Measurements from ENCODE around the gene SPOUT1. TPM values are rescaled to one million over a fixed set of nuclear protein-coding genes. Genes with fewer than 3 reads are reported as not detected.

The SPOUT1 gene
- total and polyA plus RNA-seq, 2 of the 13 experiments (the other 11 are each of a cell fraction or from before 2014, with no cell fraction given), result 39.0 to 45.8 TPM

DNA sequence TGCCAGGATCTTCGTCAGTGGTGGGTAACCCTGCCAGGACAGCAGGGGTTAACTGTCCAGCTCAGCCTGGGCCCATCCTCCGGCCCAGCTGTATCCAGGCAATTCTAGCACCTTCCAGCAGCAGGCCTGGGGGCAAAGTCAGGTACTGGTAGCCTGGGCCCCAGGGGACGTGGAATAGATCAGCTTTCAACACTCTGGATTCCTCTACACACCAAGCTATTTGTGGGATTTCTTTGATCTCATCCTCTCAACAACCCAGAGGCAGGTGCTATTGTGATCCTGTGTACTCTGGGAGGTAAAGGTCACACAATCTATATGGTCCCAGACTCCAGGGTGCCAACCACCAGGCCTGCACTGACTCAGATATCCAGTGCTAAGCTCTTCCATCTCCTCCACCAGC lies 8.7 kb upstream of the SPOUT1 start (continued):
- TF ChIP-seq SPEN (CRISPR knock-in tag; IDR thresholded peaks at IDR 0.05; ENCODE audit: low read depth) (peak; percentile 52; the same call in 1 of the 2 replicates), U2AF1 (optimal IDR thresholded peaks at IDR 0.05; ENCODE audit: low read depth, low read length) (no peak), SAFB2 (CRISPR knock-in tag; IDR thresholded peaks at IDR 0.05; ENCODE audit: borderline replicate concordance, low read depth) (0 out of 2 replicates have a peak, but pooled peaks have one; percentile 50), IRX3 (CRISPR knock-in tag; IDR thresholded peaks at IDR 0.05; ENCODE audit: borderline replicate concordance, low read depth) (no peak), HNRNPL (IDR thresholded peaks at IDR 0.05; ENCODE audit: low read depth, low read length) (0 out of 2 replicates have a peak, but pooled peaks have one; percentile 9), ZNF672 (CRISPR knock-in tag; IDR thresholded peaks at IDR 0.05) (no peak), MYNN (CRISPR knock-in tag; IDR thresholded peaks at IDR 0.05; ENCODE audit: low read depth) (no peak), CREM (IDR thresholded peaks at IDR 0.05) (peak; percentile 59), CREM (CRISPR knock-in tag; IDR thresholded peaks at IDR 0.05) (no peak), FOXO1 (CRISPR knock-in tag; IDR thresholded peaks at IDR 0.05) (peak; percentile 66; the same call in 1 of the 2 replicates), HMG20A (CRISPR knock-in tag; IDR thresholded peaks at IDR 0.05; ENCODE audit: borderline replicate concordance) (peak; percentile 75; the same call in 1 of the 2 replicates), TBX2 (CRISPR knock-in tag; IDR thresholded peaks at IDR 0.05; ENCODE audit: borderline replicate concordance) (peak; percentile 99), NR2F1 (CRISPR knock-in tag; IDR thresholded peaks at IDR 0.05) (peak; percentile 52 to 77; a peak in 3 of 4 replicates)
- TF ChIP-seq, protein P1, sequence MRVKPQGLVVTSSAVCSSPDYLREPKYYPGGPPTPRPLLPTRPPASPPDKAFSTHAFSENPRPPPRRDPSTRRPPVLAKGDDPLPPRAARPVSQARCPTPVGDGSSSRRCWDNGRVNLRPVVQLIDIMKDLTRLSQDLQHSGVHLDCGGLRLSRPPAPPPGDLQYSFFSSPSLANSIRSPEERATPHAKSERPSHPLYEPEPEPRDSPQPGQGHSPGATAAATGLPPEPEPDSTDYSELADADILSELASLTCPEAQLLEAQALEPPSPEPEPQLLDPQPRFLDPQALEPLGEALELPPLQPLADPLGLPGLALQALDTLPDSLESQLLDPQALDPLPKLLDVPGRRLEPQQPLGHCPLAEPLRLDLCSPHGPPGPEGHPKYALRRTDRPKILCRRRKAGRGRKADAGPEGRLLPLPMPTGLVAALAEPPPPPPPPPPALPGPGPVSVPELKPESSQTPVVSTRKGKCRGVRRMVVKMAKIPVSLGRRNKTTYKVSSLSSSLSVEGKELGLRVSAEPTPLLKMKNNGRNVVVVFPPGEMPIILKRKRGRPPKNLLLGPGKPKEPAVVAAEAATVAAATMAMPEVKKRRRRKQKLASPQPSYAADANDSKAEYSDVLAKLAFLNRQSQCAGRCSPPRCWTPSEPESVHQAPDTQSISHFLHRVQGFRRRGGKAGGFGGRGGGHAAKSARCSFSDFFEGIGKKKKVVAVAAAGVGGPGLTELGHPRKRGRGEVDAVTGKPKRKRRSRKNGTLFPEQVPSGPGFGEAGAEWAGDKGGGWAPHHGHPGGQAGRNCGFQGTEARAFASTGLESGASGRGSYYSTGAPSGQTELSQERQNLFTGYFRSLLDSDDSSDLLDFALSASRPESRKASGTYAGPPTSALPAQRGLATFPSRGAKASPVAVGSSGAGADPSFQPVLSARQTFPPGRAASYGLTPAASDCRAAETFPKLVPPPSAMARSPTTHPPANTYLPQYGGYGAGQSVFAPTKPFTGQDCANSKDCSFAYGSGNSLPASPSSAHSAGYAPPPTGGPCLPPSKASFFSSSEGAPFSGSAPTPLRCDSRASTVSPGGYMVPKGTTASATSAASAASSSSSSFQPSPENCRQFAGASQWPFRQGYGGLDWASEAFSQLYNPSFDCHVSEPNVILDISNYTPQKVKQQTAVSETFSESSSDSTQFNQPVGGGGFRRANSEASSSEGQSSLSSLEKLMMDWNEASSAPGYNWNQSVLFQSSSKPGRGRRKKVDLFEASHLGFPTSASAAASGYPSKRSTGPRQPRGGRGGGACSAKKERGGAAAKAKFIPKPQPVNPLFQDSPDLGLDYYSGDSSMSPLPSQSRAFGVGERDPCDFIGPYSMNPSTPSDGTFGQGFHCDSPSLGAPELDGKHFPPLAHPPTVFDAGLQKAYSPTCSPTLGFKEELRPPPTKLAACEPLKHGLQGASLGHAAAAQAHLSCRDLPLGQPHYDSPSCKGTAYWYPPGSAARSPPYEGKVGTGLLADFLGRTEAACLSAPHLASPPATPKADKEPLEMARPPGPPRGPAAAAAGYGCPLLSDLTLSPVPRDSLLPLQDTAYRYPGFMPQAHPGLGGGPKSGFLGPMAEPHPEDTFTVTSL (CRISPR knock-in tag; IDR thresholded peaks at IDR 0.05; ENCODE audit: borderline replicate concordance), result 0 out of 2 replicates have a peak, but pooled peaks have one; percentile 43
- TF ChIP-seq, protein P2, sequence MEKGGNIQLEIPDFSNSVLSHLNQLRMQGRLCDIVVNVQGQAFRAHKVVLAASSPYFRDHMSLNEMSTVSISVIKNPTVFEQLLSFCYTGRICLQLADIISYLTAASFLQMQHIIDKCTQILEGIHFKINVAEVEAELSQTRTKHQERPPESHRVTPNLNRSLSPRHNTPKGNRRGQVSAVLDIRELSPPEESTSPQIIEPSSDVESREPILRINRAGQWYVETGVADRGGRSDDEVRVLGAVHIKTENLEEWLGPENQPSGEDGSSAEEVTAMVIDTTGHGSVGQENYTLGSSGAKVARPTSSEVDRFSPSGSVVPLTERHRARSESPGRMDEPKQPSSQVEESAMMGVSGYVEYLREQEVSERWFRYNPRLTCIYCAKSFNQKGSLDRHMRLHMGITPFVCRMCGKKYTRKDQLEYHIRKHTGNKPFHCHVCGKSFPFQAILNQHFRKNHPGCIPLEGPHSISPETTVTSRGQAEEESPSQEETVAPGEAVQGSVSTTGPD (CRISPR knock-in tag; IDR thresholded peaks at IDR 0.05), result 0 out of 2 replicates have a peak, but pooled peaks have one; percentile 57
- TF ChIP-seq, protein P3, sequence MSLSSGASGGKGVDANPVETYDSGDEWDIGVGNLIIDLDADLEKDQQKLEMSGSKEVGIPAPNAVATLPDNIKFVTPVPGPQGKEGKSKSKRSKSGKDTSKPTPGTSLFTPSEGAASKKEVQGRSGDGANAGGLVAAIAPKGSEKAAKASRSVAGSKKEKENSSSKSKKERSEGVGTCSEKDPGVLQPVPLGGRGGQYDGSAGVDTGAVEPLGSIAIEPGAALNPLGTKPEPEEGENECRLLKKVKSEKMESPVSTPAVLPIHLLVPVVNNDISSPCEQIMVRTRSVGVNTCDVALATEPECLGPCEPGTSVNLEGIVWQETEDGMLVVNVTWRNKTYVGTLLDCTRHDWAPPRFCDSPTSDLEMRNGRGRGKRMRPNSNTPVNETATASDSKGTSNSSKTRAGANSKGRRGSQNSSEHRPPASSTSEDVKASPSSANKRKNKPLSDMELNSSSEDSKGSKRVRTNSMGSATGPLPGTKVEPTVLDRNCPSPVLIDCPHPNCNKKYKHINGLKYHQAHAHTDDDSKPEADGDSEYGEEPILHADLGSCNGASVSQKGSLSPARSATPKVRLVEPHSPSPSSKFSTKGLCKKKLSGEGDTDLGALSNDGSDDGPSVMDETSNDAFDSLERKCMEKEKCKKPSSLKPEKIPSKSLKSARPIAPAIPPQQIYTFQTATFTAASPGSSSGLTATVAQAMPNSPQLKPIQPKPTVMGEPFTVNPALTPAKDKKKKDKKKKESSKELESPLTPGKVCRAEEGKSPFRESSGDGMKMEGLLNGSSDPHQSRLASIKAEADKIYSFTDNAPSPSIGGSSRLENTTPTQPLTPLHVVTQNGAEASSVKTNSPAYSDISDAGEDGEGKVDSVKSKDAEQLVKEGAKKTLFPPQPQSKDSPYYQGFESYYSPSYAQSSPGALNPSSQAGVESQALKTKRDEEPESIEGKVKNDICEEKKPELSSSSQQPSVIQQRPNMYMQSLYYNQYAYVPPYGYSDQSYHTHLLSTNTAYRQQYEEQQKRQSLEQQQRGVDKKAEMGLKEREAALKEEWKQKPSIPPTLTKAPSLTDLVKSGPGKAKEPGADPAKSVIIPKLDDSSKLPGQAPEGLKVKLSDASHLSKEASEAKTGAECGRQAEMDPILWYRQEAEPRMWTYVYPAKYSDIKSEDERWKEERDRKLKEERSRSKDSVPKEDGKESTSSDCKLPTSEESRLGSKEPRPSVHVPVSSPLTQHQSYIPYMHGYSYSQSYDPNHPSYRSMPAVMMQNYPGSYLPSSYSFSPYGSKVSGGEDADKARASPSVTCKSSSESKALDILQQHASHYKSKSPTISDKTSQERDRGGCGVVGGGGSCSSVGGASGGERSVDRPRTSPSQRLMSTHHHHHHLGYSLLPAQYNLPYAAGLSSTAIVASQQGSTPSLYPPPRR (CRISPR knock-in tag; IDR thresholded peaks at IDR 0.05; ENCODE audit: borderline replicate concordance), result peak; percentile 94
- TF ChIP-seq, protein P4, sequence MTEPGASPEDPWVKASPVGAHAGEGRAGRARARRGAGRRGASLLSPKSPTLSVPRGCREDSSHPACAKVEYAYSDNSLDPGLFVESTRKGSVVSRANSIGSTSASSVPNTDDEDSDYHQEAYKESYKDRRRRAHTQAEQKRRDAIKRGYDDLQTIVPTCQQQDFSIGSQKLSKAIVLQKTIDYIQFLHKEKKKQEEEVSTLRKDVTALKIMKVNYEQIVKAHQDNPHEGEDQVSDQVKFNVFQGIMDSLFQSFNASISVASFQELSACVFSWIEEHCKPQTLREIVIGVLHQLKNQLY (CRISPR knock-in tag; IDR thresholded peaks at IDR 0.05), result 0 out of 2 replicates have a peak, but pooled peaks have one; percentile 19
